WERI-Rb-1 (cell line): ENCODE data around the gene DACT1.

Experiments used
- DNase-seq: peaks from one replicate; pipeline ENCODE4 v3.0.0-alpha.2; 2020
- H3K27ac ChIP-seq: fragments of 250-450 bp; sonication (Bioruptor Pico); 2 replicates; pipeline ENCODE4 v1.5.1; 2020; ENCODE audit warnings: mild to moderate bottlenecking, moderate library complexity
- H3K27me3 ChIP-seq: fragments of 250-450 bp; sonication (Bioruptor Pico); 2 replicates; pipeline ENCODE4 v1.5.1; 2021; ENCODE audit warnings: mild to moderate bottlenecking, low read depth, moderate library complexity; ENCODE audit not compliant: insufficient read depth, severe bottlenecking
- H3K36me3 ChIP-seq: fragments of 250-450 bp; sonication (Bioruptor Pico); 2 replicates; pipeline ENCODE4 v1.5.1; 2020; ENCODE audit warnings: mild to moderate bottlenecking, moderate library complexity
- H3K4me3 ChIP-seq: 2 replicates; pipeline ENCODE4 v1.5.1; 2011; ENCODE audit warnings: low read depth, mild to moderate bottlenecking, control low read depth, low read length
- H3K9me3 ChIP-seq: fragments of 250-450 bp; sonication (Bioruptor Pico); 2 replicates; pipeline ENCODE4 v1.5.1; 2021; ENCODE audit warnings: mild to moderate bottlenecking, moderate library complexity; ENCODE audit not compliant: severe bottlenecking
- CTCF ChIP-seq: IDR thresholded peaks from 2 replicates; pipeline ENCODE4 v1.5.1; 2011; ENCODE audit warnings: low read depth, mild to moderate bottlenecking, control low read depth, inconsistent platforms, low read length

The DACT1 gene

GRCh38 chr14:58599707-58600106, 38.1 kb upstream of the DACT1 start:
- no peaks in the 10 kb centered on the region for H3K27me3 ChIP-seq
- TF ChIP-seq CTCF: no peak
- peaks cover 6% of the 10 kb centered on the region for H3K9me3 ChIP-seq
- H3K27ac ChIP-seq: no peak overlapping the region
- DNase-seq: no peak
- H3K4me3 ChIP-seq: no peak overlapping the region
- H3K36me3 ChIP-seq: no peaks in the 10 kb centered on the region

- no peaks in the 10 kb centered on the region for H3K27me3 ChIP-seq
- no peak for TF ChIP-seq CTCF
These were observed 32.3 kb upstream of the DACT1 start for GRCh38 chr14:58605465-58605864.

DNA sequence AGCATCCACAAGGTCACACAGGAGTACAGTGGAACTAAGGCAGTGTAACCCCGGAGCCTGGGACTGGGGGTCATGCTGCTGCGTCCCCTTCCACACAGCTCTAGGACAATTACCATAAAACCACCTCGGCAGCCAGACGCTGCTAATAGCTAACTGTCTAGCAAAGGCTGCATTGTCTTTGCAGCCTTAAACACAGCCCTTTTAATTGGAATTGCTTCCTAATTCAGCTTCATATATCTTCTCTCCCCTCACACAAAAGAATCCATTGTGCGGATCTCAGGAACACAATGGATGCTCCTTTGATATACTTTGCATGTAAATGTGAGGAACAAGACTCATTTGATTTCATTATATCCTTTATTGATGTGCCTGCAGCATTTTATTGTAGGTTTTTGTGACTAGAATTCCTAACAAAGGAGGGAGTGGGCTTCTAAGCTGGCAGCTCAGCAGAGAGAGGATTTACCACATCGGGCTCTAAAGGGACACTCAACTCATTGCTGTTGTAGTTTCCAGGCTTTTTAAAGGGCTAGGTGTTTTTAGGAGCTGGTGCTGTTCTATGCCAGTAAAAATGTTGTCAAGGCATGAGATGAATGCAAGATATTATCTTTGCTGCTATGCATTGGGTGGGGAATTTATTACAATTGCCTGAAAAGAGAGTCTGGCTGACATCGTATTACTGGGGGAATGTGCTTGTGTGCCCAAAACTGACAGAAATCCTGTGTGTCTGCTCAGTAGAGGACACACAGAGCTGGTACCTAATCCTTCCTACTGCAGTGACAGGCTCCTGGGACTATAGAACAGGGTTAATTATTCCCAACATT, 30.4 kb upstream of the DACT1 start:
- Histone ChIP-seq H3K4me3 (no peak overlapping the region), H3K27me3 (no peaks in the 10 kb centered on the region), H3K36me3 (no peaks in the 10 kb centered on the region), H3K27ac (no peak overlapping the region), H3K9me3 (no peaks in the 10 kb centered on the region)
- no peak for DNase-seq
- TF ChIP-seq CTCF: no peak

More at GRCh38 chr14:58605465-58605864, 32.3 kb upstream of the DACT1 start:
- DNase-seq: no peak
- Histone ChIP-seq H3K27ac (no peak overlapping the region), H3K9me3 (no peaks in the 10 kb centered on the region), H3K4me3 (no peak overlapping the region), H3K36me3 (no peaks in the 10 kb centered on the region)

GRCh38 chr14:58607952-58608317, 29.8 kb upstream of the DACT1 start:
- no peaks in the 10 kb centered on the region for H3K9me3 ChIP-seq
- no peak for TF ChIP-seq CTCF
- no peak overlapping the region for H3K27ac ChIP-seq
- DNase-seq: no peak
- no peak overlapping the region for H3K4me3 ChIP-seq
- no peaks in the 10 kb centered on the region for H3K36me3 ChIP-seq
- no peaks in the 10 kb centered on the region for H3K27me3 ChIP-seq

GRCh38 chr14:58617619-58618018, 20.1 kb upstream of the DACT1 start:
- no peak for TF ChIP-seq CTCF
- DNase-seq: no peak
- Histone ChIP-seq H3K27ac (no peak overlapping the region), H3K9me3 (no peaks in the 10 kb centered on the region), H3K27me3 (no peaks in the 10 kb centered on the region), H3K4me3 (no peak overlapping the region), H3K36me3 (no peaks in the 10 kb centered on the region)

DNA sequence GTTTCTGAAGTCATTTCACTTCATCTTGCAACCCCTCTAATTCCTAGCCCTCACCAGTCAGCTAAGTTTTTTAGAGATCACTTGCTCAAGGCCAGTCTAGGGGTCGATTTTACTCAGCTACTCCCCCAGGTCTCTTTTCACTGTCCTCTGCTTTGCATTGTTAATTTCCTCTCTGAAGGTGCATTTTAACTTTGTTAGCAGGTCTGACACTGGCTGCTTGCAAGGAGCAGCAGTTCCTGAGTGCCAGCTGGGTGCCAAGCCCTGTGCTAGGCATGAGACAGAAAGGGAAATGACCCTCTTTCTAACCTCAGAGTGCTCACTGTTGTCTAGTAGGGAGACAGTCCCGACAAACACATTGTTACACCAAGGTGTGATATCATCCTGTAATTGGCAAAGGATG, 17.8 kb upstream of the DACT1 start:
- no peaks in the 10 kb centered on the region for H3K27me3 ChIP-seq
- H3K9me3 ChIP-seq: no peaks in the 10 kb centered on the region
- TF ChIP-seq CTCF: no peak
- H3K36me3 ChIP-seq: no peaks in the 10 kb centered on the region
- no peak for DNase-seq
- no peak overlapping the region for H3K4me3 ChIP-seq
- H3K27ac ChIP-seq: no peak overlapping the region
